Activated CD4-positive, alpha-beta T cell treated with anti-CD3 and anti-CD28 coated beads, Interleukin-2, Interleukin-6, amounts not matched to agents 100 ng/mL and 50 ng/mL, durations not matched to agents 16 hours and 8 hours (primary cell): ENCODE measurements around the gene NAT9.

Experiments used
- DNase-seq: peaks from one replicate; pipeline ENCODE4 v3.0.0-alpha.2; 2020

NAT9 gene

DNA sequence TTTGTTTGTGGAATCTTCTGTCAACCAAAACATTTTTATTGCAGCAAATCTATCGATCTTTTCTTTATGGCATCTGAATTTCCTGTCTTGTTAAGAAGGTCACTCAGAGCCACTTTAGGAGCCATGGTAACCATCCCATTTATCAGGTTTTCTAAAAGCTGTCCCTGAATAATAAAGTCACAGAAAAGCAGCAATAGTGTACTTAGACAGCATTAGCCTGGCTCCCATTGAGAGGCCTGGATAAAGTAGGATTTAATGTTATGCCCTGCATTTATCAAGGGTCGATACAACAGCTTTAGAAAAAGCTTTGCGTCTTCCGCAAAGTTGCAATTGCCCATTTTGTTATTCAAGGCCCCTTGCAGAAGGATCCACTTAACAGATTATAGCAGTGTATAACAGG, 53.4 kb downstream of the NAT9 start:
- DNase-seq, result no peak
